Activated T-cell treated with anti-CD3 and anti-CD28 coated beads, Interleukin-2, amount 50 U/mL, for 48 hours (primary cell): ENCODE data around the gene ZBTB12.
"Not testable (repeated sequence)": the region's sequence is repeated elsewhere in the genome, so short reads cannot be mapped to it uniquely, and the experiment has no call there.

Source experiments
- DNase-seq, 2 experiments: peaks; one replicate each; pipeline ENCODE4 v3.0.0-alpha.2; 2020

ZBTB12 gene

DNA sequence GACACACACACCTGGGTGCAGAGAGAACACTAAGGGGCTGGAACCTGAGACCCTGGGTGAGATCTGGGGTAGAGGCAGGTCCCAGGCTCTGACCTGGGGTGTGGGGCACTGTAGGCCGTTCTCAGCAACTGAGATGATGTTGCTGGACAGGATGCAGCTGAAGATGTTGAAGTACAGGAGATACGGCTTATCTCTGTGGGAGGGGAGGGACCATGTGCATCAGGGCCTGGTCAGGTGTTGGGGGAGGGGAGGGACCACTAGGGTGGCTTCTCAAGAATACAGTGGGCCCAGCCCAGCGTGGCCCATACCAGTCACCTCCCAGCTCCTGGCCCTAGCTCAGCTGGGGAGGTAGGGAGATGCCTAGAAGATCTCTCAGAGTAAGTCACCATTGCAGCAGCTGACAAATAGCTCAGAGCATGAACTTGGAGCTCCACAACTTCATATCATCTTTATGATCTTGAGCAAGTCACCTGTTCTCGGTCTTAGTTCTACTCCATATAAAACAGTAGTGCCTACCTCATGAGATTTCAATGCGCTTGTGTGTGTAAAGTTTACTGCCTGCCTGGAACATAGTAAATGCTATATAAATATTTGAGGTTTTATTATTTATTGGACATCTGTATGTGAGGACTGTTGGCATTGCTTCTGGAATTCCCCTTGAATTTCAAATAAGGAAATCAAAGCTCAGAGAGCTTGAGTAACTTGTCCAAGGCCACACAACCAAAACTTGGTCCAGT lies 26.9 kb downstream of the ZBTB12 start:
- no peak for DNase-seq

DNA sequence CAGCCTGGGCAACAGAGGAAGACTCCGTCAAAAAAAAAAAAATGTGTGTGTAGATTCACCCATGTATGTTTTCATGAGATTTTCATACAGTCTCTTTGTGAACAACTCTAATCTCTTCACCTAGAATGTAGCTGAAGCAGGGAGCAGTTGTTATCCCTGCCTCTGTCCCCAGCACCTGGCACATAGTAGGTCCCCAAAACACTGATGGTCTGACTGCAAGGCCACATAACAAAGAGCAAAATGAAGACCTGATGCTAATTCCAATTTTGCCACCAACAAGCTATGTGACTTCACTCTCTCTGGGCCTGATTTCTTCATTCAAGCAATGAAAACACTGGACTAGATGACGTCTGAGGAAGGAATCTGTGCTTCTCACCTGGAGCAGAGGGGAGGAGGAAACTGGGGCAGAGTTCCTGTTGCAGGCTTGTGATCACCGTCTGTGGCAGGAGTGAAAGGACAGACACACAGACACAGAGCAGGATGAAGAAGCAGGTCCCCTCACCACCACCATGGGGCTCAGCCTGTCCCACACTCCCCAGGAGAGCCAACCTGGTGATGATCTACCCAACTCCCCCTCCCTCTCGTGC lies 27.7 kb downstream of the ZBTB12 start:
- DNase-seq = no peak

DNA sequence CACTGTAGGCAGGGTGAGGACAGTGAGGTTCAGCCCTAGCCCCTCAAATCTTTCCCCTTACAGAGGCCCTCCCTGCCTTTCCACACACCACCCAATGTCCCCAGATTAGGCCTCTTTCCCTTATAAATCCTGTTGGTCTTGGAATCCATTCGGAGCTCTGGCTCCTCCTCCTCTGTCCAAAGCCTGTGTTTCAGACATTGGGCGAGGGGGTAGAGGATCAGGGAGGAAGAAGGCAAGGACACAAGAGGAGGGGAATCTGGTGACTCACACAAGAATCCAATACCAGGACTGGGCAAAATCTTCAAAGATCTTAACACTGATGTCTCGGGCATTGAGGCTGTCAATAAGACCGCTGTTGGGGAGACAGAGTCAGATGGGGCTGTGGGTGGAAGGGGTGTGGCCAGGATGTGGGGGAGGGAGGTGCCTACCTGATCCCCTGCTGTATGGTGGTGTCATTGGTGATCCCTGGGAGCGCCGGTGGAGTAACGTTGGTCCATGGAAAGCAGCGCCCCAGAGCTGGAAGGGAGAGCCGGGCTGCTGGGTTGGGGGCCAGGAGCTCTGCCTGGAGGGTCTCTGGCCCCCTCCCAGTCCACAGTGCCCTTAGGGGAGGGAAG lies 30.7 kb downstream of the ZBTB12 start:
- no peak for DNase-seq

DNA sequence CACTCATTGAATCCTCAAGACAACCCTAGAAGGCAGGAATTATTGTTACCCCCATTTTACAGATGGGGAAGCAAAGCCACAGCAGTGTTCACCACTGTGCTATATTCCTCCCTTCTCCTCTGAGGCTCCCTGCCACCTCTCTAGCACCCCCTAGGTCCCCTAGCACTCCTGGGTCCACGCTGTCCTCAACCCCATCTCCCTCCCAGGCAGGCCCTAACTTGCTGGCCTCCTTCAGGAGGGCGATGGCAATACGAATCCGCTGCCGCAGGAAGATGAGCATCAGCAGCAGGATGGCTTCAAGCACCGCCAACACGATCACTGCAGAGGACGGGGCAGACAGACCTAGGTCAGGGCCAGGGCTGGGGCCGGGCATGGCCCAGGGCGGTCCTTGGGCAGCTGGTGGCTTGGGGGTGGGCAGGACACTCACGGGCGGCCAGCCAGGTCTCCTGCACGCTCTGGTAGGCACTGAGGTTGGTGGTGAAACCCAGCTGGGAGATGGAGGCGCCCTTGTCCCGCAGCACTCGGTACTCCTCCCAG lies 31.4 kb downstream of the ZBTB12 start:
- DNase-seq = no peak

DNA sequence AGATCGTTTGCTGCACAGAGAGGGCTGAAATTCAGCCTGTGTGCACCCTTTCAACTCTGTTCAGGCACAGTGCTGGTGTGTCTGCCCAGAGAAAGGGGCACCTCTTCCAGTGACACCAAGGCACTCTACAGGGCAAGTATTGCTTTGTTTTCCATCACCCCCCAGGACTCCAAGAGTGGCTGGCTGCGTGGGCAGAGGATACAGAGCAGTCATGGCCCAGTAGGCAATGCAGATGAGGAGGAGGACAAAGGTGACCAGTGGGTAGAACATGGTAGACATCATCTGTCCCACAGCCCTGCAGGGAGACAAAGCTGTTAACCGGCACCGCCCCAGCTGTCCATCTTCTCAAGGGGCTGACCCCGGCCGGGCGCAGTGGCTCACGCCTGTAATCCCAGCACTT lies 32.5 kb downstream of the ZBTB12 start:
- DNase-seq = no peak

DNA sequence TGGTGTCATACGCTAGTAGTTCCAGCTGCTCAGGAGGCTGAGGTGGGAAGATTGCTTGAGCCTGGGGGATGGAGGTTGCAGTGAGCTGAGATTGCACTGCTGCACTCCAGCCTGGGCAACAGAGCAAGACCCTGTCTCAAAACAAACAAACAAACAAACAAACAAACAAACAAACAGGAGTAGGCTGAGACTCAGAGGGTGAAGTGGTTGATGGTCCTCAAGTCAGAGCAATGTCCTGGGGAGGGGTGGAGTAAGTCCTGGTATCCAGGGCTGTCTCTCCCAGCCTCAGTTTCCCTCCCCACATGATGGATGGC lies 33.3 kb downstream of the ZBTB12 start:
- DNase-seq = not testable (repeated sequence)

DNA sequence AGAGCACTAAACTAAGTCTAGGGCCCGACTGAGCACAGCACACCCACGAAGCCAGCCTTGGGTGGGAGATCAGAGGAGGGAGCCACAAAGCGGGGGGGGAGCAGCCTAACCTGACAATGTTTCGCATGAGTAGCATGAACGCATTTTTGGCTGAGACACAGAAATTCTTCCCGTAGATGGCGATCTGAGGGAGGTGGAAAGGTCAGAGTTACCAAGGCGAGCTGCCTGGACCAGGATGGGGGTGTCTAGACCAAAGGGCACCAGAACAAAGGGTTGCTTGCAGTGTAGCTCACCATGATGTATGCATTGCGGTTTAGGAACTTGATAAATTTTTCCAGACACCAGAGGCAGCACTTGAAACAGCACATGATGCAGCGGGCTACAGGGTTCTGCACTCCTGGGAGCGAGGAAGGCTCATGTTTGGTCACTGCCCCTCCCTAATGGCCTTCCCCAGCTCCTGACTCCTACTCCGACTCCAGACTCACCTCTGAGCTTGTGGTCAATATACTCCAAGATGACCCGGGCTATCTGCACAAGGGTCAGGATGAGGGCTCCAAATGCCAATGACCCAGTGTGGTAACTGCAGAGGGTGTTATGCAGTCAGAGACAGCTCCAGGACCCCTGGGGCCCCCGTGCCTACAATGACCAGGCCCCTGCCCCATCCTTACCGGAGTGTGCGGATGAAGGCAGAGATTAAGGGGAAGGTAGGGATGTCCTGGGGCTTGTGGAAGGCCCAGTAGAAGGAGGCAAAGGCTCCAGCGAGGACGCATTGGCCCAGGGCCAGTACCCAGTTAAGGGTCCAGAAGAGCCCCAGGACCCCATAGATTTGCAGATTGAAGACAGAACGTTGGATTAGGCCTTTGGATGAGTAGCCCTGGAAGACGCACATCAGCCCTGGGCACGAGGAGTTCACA lies 36.4 kb downstream of the ZBTB12 start:
- DNase-seq = no peak

DNA sequence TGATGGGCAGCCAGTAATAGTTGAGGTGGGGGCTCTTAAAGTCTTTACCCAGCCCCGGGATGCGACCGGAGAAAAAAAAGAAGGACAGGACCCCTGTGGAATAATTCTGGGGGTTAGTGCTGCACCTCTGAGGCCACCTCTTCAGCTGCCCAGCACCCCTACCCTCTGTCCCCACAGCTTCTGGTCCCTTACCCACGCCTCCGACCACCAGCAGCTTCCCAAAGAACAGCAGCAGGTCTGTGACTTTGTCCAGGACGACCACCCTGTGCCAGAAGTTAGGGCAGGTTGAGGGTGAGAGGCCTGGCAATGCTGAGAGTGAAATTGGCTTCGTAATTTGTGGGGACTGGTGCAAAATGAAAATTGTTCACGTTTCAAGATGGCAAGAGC lies 37.1 kb downstream of the ZBTB12 start:
- no peak for DNase-seq

DNA sequence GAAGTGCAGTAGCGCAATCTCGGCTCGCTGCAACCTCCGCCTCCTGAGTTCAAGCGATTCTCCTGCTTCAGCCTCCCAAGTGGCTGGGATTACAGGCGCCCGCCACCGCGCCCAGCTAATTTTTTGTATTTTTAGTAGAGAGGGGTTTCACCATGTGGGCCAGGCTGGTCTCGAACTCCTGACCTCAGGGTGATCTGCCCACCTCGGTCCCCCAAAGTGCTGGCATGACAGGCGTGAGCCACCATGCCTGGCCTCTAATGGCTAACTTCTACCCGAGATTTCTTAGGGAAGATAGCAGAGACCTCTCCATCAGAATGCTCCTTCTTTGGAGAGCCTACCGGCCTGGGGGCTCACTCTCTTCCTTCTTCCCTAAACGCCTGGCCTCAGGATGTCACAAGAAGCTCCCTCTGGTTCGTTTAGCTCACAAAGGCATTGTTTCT lies 37.7 kb downstream of the ZBTB12 start:
- peak in 1 of 2 experiments; percentile 50 for DNase-seq

DNA sequence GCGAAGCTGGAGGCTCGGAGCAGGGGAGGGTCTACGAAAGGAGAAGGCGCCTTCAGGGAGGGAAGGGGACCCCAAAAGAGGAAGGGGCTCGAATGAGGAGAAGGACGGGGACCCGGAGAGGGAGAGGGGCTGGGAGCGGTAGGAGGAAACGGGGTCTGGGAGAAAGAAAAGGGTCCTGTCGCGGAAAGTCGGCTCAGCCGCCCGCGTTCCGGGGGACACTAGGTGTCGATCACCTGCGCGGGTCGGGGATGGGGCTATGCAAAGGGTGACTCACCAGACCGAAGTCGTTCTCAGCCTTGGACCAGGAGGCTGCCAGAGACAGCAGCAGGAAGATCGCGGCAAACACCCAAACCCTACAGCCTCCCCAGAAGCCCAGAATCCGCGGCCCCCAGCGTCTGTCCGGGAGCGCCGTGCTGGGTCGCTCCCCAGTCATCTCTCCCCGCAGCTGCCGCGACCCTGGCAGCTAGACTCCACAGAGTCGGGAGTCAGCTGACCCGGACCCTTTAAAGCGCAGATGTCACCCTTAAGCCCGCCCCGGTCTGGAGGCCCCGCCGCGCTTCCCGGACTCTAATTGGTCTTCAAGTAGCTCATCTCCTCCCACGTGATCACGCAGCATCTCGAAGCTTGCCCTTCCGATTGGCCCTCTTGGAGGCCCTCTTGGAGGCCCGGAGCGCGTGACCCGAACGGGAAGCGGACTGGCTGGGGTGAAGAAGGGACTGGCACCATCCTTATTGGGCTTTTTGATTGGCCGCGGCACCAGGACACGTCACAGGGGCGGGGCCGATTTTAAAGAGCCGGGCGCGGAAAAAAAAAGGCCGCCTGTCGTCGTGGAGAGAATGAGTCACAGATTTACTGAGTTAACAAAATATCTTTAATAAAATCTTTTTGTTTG lies 39.3 kb downstream of the ZBTB12 start, which contains the start of gene NEU1:
NEU1 (minus strand) TSS at position 478 of the 892 bp plus-strand sequence; CDS start at position 433, 45 bp downstream.
- DNase-seq = peak; percentile 98

DNA sequence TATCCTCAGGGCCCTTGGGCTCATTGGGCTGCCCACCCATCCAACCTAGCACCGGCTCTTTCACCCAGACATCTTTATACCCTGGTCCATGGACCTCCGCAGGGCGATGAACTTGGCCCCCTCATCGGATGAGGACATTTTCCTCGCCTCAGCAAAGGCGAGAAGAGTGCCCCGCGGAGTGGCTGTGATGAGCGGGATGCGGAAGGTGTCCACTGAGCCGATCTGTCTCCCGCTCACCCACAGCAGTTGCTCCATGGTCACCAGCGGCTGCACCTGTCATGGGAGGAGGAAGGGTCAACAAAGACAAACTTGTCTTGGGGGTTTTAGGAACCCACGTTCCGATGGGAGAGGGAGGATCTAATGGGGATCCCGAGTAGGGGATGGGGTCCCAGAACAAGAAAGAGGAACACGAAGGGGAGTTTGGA lies 40.0 kb downstream of the ZBTB12 start:
- no peak for DNase-seq

DNA sequence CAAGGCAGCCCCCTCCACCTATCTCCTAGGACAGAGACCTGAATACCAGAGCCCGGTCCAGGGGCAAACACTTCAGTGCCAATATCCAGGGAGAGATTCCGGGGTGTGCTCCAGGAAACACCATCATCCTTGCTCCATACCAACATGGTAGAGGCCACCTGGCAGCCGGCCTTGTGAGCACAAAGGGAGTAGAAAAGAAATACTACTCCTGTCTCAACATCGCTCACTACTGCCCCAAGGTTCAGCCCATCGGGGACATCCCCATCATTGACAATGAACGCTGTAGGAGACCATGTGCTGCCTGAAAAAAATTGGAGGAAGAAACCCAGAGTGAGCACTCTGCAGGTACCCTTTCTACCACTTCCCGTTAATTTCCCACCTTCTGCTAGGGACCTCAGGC lies 40.7 kb downstream of the ZBTB12 start:
- no peak for DNase-seq

DNA sequence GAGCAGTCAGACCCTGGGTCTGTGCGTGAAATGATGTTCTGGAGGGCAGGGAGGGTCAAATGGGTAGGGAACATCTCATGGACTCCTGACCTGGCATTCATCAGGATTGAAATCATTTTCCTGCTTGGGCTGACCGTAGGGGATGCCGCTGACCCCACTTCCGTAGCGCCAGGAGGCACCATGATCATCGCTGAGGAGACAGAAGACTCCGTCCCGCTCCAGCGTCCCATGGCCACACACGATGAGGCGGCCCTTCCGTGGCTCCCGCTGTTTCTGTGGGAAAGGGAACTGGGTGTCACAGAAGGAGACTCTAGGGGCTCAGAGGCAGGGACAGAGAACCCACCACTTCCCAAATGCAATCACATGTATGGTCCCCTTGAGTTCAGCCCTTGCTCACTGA lies 41.5 kb downstream of the ZBTB12 start:
- no peak for DNase-seq

DNA sequence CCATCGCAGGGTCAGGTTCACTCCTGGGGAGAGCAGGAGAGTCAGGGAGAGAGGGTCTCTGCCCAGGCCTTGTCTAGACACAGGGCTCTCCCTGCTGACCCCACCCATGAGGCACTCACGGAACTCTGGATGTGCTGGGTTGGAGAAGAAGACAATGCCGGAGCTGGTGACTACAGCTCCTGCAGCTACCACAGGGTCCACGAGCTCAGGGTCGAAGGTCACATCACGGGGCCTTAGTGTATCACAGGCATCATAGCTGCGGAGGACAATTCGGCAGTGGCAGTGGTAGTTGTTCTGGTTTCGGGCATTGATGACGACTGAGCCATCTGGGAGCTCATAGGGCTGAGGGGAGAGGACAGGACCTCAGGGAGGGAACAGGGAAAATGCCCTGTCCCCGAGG lies 42.0 kb downstream of the ZBTB12 start:
- DNase-seq = no peak

DNA sequence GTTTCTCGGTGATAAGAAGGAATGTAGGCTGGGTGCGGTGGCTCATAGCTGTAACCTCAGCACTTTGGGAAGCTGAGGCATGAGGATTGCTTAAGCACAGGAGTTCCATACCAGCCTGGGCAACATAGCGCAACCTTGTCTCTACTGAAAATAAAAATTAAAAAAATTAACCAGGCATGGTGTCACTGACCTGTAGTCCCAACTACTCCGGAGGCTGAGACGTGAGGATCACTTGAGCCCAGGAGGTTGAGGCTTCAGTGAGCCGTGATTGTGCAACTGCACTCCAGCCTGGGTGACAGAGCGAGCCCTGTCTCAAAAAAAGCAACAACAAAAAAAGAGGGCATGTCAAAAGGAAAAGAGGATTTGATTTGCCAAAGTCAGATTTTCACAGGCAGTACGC lies 43.2 kb downstream of the ZBTB12 start:
- no peak for DNase-seq

DNA sequence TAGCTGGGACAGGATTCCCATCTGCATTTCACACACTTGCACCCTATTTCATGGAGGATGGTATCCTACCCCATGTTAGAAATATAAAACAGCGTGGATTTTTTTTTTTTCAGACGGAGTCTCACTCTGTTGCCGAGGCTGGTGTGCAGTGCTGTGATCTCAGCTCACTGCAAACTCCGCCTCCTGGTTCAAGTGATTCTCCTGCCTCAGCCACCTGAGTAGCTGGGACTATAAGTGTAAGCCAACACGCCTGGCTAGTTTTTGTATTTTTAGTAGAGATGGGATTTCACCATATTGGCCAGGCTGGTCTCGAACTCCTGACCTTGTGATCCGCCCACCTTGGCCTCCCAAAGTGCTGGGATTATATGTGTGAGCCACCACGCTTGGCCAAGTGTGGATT lies 44.1 kb downstream of the ZBTB12 start:
- not testable (repeated sequence) for DNase-seq

DNA sequence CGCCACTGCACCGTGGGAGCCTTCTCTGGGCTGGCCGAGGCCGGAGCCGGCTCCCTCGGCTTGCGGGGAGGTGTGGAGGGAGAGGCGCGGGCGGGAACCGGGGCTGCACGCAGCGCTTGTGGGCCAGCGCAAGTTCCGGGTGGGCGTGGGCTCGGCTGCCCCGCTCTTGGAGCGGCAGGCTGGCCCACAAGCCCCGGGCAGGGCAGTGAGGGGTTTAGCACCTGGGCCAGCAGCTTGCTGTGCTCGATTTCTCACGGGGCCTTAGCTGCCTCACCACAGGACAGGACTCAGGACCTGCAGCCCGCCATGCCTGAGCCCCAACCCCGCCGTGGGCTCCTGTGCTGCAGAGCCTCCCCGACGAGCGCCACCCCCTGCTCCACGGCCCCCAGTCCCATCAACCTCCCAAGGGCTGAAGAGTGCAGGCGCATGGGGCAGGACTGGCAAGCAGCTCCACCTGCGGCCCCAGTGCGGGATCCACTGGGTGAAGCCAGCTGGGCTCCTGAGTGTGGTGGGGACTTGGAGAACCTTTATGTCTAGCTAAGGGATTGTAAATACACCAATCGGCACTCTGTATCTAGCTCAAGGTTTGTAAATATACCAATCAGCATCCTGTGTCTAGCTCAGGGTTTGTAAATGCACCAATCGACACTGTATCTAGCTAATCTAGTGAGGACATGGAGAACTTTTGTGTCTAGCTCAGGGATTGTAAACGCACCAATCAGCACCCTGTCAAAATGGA lies 49.7 kb downstream of the ZBTB12 start:
- not testable (repeated sequence) for DNase-seq

DNA sequence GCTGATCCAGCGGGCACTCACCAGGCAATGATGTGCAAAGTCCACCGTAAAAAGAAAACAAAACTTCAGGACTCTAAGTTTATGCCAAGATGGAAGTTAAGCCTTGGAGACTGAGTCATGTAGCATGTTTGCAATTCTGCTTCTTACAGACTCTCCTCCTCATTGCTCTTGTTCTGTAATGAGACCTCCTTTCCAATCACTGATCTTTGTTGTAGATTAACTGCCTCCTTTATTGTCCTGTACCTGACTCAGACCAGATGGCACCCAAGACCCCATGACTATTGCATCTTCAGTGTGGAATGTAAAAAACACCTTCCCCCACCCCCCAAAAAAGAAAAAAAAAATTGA lies 50.4 kb downstream of the ZBTB12 start:
- no peak for DNase-seq

DNA sequence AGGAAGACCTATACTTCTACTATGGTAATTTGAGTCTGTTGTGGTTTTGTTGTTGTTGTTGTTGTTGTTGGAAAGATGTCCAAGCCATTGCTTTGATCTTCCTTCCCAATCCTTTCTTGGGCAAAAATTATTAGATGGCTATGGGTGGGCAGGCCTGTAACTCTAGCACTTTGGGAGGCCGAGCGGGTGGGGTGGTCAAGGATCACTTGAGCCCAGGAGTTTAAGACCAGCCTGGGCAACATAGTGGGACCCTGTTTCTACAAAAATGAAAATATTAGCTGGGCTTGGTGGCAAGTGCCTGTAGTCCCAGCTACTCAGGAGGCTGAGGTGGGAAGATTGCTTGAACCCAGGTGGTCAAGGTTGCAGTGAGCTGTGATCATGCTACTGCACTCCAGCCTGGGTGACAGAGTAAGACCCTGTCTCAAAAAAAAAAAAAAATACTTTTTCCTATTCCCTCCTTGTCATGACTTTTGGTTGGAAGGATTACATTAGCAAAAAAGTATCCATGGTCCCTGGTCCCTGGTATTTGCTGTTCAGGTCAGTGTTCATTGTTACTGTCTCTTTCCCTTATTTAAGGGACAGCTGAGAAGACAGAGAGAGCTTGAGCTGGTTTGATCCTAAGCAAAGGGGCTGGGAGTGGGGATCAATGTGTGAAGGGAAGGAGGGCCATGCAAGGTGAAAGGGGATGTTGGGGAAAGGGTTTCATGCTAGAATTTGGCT lies 51.0 kb downstream of the ZBTB12 start:
- DNase-seq = no peak
